ENCODE measurements around the gene NPHS2.

NPHS2 gene

DNA sequence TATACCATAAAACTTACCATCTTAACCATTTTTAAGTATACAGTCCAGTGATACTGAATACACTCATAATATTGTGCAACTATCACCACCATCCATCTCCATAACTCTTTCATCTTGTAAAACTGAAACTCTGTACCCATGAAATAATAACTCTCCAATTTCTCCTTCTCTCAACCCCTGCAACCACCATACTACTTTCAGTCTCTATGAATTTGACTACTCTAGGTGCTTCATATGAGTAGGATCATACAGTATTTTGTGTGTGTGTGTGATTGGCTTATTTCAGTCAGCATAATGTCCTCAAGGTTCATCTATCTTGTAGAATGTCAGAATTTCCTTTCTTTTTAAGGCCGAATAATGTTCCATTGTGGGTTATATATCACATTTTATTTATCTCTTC, 17.7 kb downstream of the NPHS2 start:
- no peak for TF ChIP-seq CTCF (IDR thresholded peaks at IDR 0.05)

DNA sequence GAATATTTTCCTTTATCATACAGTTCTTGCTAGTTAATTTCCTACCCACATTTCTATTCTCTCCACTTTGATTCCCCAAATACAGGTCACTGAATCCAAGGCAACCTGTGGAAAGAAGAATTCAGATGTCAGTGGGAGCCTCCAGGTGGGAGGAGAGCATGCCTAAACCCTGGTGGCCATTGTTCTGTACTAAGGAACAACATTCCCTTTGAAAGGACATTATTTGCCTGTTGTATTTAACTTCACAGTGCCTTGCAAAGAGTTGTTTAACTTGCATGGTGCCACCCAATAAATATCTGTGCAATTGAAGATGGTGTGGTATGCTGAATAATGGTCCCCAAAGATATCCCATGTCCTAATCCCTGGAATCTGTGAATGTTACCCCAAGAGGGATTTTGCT, 21.3 kb downstream of the NPHS2 start:
- TF ChIP-seq CTCF (IDR thresholded peaks at IDR 0.05) = no peak

DNA sequence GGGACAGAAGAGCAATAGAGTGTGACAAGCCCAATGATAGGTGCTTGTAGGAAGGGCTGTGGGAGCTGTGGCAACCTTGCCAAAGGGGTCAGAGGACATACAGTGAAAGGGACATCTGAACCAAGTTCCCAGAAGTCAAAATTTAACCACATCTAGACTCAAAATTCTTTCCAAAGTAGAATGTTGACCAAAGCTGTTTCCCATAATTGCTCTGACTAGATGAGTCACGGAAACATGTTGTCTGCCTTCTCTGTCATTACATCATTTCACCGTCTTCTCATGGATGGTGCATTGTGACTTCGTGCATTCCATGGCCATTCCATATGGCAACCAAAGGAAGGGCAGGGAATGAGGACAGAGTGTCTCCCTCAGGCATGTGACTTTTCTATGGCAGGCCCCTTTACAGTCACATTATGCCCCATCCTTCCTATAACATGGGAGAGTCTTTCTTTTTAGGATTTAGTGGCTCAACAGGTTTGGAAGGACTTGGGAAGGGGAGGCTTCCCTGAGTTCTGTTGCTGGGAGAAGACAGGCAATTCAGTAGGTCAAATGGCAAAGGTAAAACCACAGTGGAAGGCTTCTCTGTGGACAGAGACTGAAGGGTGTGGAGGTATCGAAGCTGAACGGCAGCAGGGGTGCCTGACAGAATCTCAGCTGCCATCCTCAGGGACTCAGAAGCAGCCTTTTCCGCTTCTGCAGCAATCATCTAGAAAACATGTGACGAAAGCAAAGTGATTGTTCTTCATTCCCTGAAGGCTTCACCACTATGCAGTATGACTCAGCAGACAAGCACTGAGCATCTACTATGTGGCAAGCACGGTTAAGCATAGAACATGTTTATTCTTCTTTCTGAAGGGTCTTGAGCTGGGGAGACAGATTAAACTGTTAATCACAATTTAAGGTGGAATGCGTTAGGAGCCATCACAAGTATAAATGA, 24.7 kb downstream of the NPHS2 start:
- no peak for TF ChIP-seq CTCF (IDR thresholded peaks at IDR 0.05)

GRCh38 chr1:179549368-179549700, 26.4 kb downstream of the NPHS2 start:
- no peak for TF ChIP-seq CTCF (IDR thresholded peaks at IDR 0.05)

GRCh38 chr1:179548666-179549367, 26.9 kb downstream of the NPHS2 start:
- no peak for TF ChIP-seq CTCF (IDR thresholded peaks at IDR 0.05)

- TF ChIP-seq CTCF (IDR thresholded peaks at IDR 0.05) = no peak
Measured at GRCh38 chr1:179547021-179547535, 28.7 kb downstream of the NPHS2 start.

DNA sequence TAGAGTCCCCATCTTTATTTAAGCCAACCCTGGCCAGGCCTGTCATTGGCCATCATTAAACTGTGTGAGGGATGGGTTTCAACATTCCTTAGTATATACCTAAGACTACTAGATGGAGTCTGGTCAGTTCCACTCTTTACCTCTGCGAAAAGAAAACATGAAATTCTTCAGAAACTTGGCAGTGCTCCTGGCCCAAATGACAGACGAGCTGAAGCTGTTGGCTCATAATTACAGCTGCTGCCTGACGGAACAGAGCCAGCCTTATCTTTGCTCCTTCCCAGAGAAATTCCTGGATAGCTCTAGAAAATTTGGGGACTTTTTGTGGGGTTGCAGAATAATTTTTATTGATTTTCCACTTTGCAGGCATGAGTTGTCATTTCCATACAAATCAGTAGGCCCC, 30.4 kb downstream of the NPHS2 start:
- TF ChIP-seq CTCF (IDR thresholded peaks at IDR 0.05) = no peak
